CD1c-positive myeloid dendritic cell (primary cell): ENCODE results near the gene MELK.

Source experiments
- DNase-seq: peaks from one replicate; pipeline ENCODE4 v3.0.0-alpha.2; 2016; ENCODE audit errors: extremely low spot score

The MELK gene

GRCh38 chr9:36584620-36585460 is 12.1 kb downstream of the MELK start:
- no peak for DNase-seq

GRCh38 chr9:36590231-36590630 is 17.5 kb downstream of the MELK start:
- no peak for DNase-seq

GRCh38 chr9:36592801-36593583 is 20.3 kb downstream of the MELK start:
- DNase-seq = no peak

- no peak for DNase-seq
These were observed 21.5 kb downstream of the MELK start for GRCh38 chr9:36594213-36594612.

- DNase-seq = peak; percentile 1
These were observed 24.9 kb downstream of the MELK start for GRCh38 chr9:36597412-36598178.

- no peak for DNase-seq
These were observed 25.6 kb downstream of the MELK start for GRCh38 chr9:36598273-36598672.

GRCh38 chr9:36603006-36603405 is 30.3 kb downstream of the MELK start:
- no peak for DNase-seq

GRCh38 chr9:36609306-36609705 is 36.6 kb downstream of the MELK start:
- no peak for DNase-seq

- DNase-seq = no peak
These were observed 49.4 kb downstream of the MELK start for GRCh38 chr9:36622121-36622520.

- no peak for DNase-seq
These were observed 50.6 kb downstream of the MELK start for GRCh38 chr9:36623280-36623679.

GRCh38 chr9:36625006-36625615 is 52.4 kb downstream of the MELK start:
- DNase-seq = no peak

GRCh38 chr9:36632892-36633291 is 60.2 kb downstream of the MELK start:
- DNase-seq = peak; percentile 18

GRCh38 chr9:36637491-36638270 is 65.0 kb downstream of the MELK start:
- no peak for DNase-seq

- no peak for DNase-seq
These were observed 68.2 kb downstream of the MELK start for GRCh38 chr9:36640771-36641381.

GRCh38 chr9:36642817-36643216 is 70.1 kb downstream of the MELK start:
- DNase-seq = no peak

GRCh38 chr9:36656842-36657241 is 84.1 kb downstream of the MELK start:
- DNase-seq = no peak

- DNase-seq = no peak
These were observed 86.8 kb downstream of the MELK start for GRCh38 chr9:36659500-36659899.

- DNase-seq = no peak
These were observed 92.1 kb downstream of the MELK start for GRCh38 chr9:36664806-36665205.

- no peak for DNase-seq
These were observed 92.7 kb downstream of the MELK start for GRCh38 chr9:36665387-36665786.

GRCh38 chr9:36665921-36666431 is 93.3 kb downstream of the MELK start:
- peak; percentile 28 for DNase-seq
